Measurements from ENCODE around the gene PEMT.

PEMT gene

GRCh38 chr17:17506181-17506741, 85.2 kb downstream of the PEMT start:
- TF ChIP-seq ELK4 (IDR thresholded peaks at IDR 0.05; ENCODE audit: borderline replicate concordance, low read depth, low read length) (no peak), ZNF10 (tag by site-specific recombination; IDR thresholded peaks at IDR 0.05) (no peak), ZNF449 (tag by site-specific recombination; IDR thresholded peaks at IDR 0.05) (no peak), ZNF48 (tag by site-specific recombination; IDR thresholded peaks at IDR 0.05) (no peak), ZFP37 (tag by site-specific recombination; IDR thresholded peaks at IDR 0.05) (no peak)
- Histone ChIP-seq H3K27ac (ENCODE audit: extremely low read depth, low read depth, low read length) (no peak overlapping the region), H3K4me3 (ENCODE audit: low read depth, low read length) (no peak overlapping the region), H3K4me1 (ENCODE audit: control insufficient read depth, insufficient read depth, low read length) (no peaks in the 10 kb centered on the region), H3K9me3 (ENCODE audit: control insufficient read depth, insufficient read depth, low read depth, low read length) (no peaks in the 10 kb centered on the region), H3K36me3 (ENCODE audit: control insufficient read depth in 2 of 2, insufficient read depth in 1 of 2, low read length in 2 of 2) (no peaks in the 10 kb centered on the region)
- POLR2A ChIA-PET: no interaction called here
- CTCF ChIA-PET: interaction anchor here (1.4 kb wide), 1 partner anchor 9 kb away, joined by 6 read pairs; no protein-coding TSS in a partner anchor

GRCh38 chr17:17505610-17506171, 85.8 kb downstream of the PEMT start:
- POLR2A ChIA-PET: interaction anchor here (1.4 kb wide), 1 partner anchor 9 kb away, joined by 8 read pairs; the partner anchor contains the start of gene RASD1
- Histone ChIP-seq H3K4me1 (ENCODE audit: control insufficient read depth, insufficient read depth, low read length) (no peaks in the 10 kb centered on the region), H3K9me3 (ENCODE audit: control insufficient read depth, insufficient read depth, low read depth, low read length) (no peaks in the 10 kb centered on the region), H3K27ac (ENCODE audit: extremely low read depth, low read depth, low read length) (no peak overlapping the region), H3K36me3 (ENCODE audit: control insufficient read depth in 2 of 2, insufficient read depth in 1 of 2, low read length in 2 of 2) (no peaks in the 10 kb centered on the region), H3K4me3 (ENCODE audit: low read depth, low read length) (no peak overlapping the region)
- TF ChIP-seq ZNF555 (tag by site-specific recombination; conservative IDR thresholded peaks at IDR 0.05): no peak
- TF ChIP-seq ZNF623 (tag by site-specific recombination; IDR thresholded peaks at IDR 0.05): peak; percentile 88
- CTCF ChIA-PET: interaction anchor here (0.6 to 1.6 kb wide), 3 partner anchors 8 to 151 kb away, joined by 3 to 6 read pairs (median 6); no protein-coding TSS in a partner anchor

GRCh38 chr17:17505151-17505550, 86.4 kb downstream of the PEMT start:
- ChIA-PET CTCF (interaction anchor here (0.6 to 1.6 kb wide), 3 partner anchors 8 to 150 kb away, joined by 3 to 6 read pairs (median 6); no protein-coding TSS in a partner anchor), POLR2A (interaction anchor here (1.4 kb wide), 1 partner anchor 9 kb away, joined by 8 read pairs; the partner anchor contains the start of gene RASD1)
- H3K4me1 ChIP-seq (ENCODE audit: control insufficient read depth, insufficient read depth, low read length): no peaks in the 10 kb centered on the region
- H3K36me3 ChIP-seq (ENCODE audit: control insufficient read depth in 2 of 2, insufficient read depth in 1 of 2, low read length in 2 of 2): no peaks in the 10 kb centered on the region
- no peak overlapping the region for H3K4me3 ChIP-seq (ENCODE audit: low read depth, low read length)
- no peak overlapping the region for H3K27ac ChIP-seq (ENCODE audit: extremely low read depth, low read depth, low read length)
- TF ChIP-seq ZNF324 (tag by site-specific recombination; IDR thresholded peaks at IDR 0.05): no peak
- no peaks in the 10 kb centered on the region for H3K9me3 ChIP-seq (ENCODE audit: control insufficient read depth, insufficient read depth, low read depth, low read length)

GRCh38 chr17:17504341-17505140, 87.0 kb downstream of the PEMT start:
- Histone ChIP-seq H3K4me3 (ENCODE audit: low read depth, low read length) (no peak overlapping the region), H3K27ac (ENCODE audit: extremely low read depth, low read depth, low read length) (no peak overlapping the region), H3K36me3 (ENCODE audit: control insufficient read depth in 2 of 2, insufficient read depth in 1 of 2, low read length in 2 of 2) (no peaks in the 10 kb centered on the region), H3K9me3 (ENCODE audit: control insufficient read depth, insufficient read depth, low read depth, low read length) (no peaks in the 10 kb centered on the region), H3K4me1 (ENCODE audit: control insufficient read depth, insufficient read depth, low read length) (no peaks in the 10 kb centered on the region)
- ChIA-PET CTCF (interaction anchor here (0.7 to 1.6 kb wide), 3 partner anchors 7 to 149 kb away, joined by 3 to 6 read pairs (median 6); no protein-coding TSS in a partner anchor), POLR2A (interaction anchor here (1.4 kb wide), 1 partner anchor 8 kb away, joined by 8 read pairs; the partner anchor contains the start of gene RASD1)
- no peak for TF ChIP-seq ZNF148 (tag by site-specific recombination; IDR thresholded peaks at IDR 0.05; ENCODE audit: borderline replicate concordance)
- TF ChIP-seq BCL11A (tag by site-specific recombination; IDR thresholded peaks at IDR 0.05; ENCODE audit: low read depth): no peak
- TF ChIP-seq ZNF626 (tag by site-specific recombination; IDR thresholded peaks at IDR 0.05): no peak
- TF ChIP-seq ZNF555 (tag by site-specific recombination; conservative IDR thresholded peaks at IDR 0.05): no peak
- TF ChIP-seq ZSCAN5A (tag by site-specific recombination; IDR thresholded peaks at IDR 0.05): no peak
- TF ChIP-seq ZNF266 (tag by site-specific recombination; IDR thresholded peaks at IDR 0.05; ENCODE audit: low read depth): no peak
- TF ChIP-seq HOXC10 (CRISPR knock-in tag; IDR thresholded peaks at IDR 0.05): no peak
- TF ChIP-seq ZNF549 (tag by site-specific recombination; IDR thresholded peaks at IDR 0.05): no peak
- TF ChIP-seq INSM2 (tag by site-specific recombination; IDR thresholded peaks at IDR 0.05): no peak

Data from HEK293 (cell line).